HepG2 (cell line): ENCODE data around the gene RNPEPL1. TPM values are rescaled to one million over a fixed set of nuclear protein-coding genes. Genes with fewer than 3 reads are reported as not detected.
A peak's percentile ranks its signal among the peaks of the same experiment; 100 is the strongest.

Experiments used
- ADNP ChIP-seq: sonication (generic); formaldehyde crosslinking; IDR thresholded peaks from 2 replicates; pipeline ENCODE4 v1.4.0; 2020; ENCODE audit warnings: missing genetic modification reagents
- ARHGAP35 ChIP-seq: sonication (generic); formaldehyde crosslinking; IDR thresholded peaks from 2 replicates; pipeline ENCODE4 v1.9.0; 2022; ENCODE audit warnings: mild to moderate bottlenecking, inconsistent platforms, moderate library complexity, missing genetic modification reagents, borderline replicate concordance
- ATAD3A ChIP-seq: sonication (generic); formaldehyde crosslinking; IDR thresholded peaks from 2 replicates; pipeline ENCODE4 v1.4.0; 2020; ENCODE audit warnings: missing genetic modification reagents
- ELF3 ChIP-seq: IDR thresholded peaks from 2 replicates; pipeline ENCODE4 v1.6.1; 2016; ENCODE audit warnings: missing genetic modification reagents, missing compliant biosample characterization
- EZH2 ChIP-seq: conservative IDR thresholded peaks from 2 replicates; pipeline ENCODE4 v1.6.1; 2012; ENCODE audit warnings: mild to moderate bottlenecking, low read depth, low read length, moderate library complexity
- GPN1 ChIP-seq: sonication (generic); formaldehyde crosslinking; IDR thresholded peaks from 2 replicates; pipeline ENCODE4 v1.5.1; 2020; ENCODE audit warnings: missing genetic modification reagents, borderline replicate concordance
- HDAC2 ChIP-seq: sonication (generic); formaldehyde crosslinking; IDR thresholded peaks from 2 replicates; pipeline ENCODE4 v1.4.0; 2020; ENCODE audit warnings: missing genetic modification reagents
- HNRNPUL1 ChIP-seq: fragments of 200-400 bp; formaldehyde crosslinking; IDR thresholded peaks from 2 replicates; pipeline ENCODE4 v1.6.1; 2017; ENCODE audit warnings: low read depth, mild to moderate bottlenecking, low read length, moderate library complexity
- KDM5A ChIP-seq: fragments of 200-600 bp; sonication (generic); IDR thresholded peaks from 2 replicates; pipeline ENCODE4 v1.7.0; 2018; ENCODE audit warnings: antibody characterized with exemption, mild to moderate bottlenecking, low read length, borderline replicate concordance
- NFYC ChIP-seq: IDR thresholded peaks from 2 replicates; pipeline ENCODE4 v1.6.1; 2016; ENCODE audit warnings: missing genetic modification reagents, missing compliant biosample characterization
- RFXAP ChIP-seq: sonication (generic); formaldehyde crosslinking; IDR thresholded peaks from 2 replicates; pipeline ENCODE4 v1.4.0; 2020; ENCODE audit warnings: missing genetic modification reagents, borderline replicate concordance
- SETDB1 ChIP-seq: sonication (generic); formaldehyde crosslinking; IDR thresholded peaks from 2 replicates; pipeline ENCODE4 v1.5.1; 2020; ENCODE audit warnings: missing genetic modification reagents, mild to moderate bottlenecking, borderline replicate concordance
- SKI ChIP-seq: fragments of 450-650 bp; IDR thresholded peaks from one replicate; pipeline ENCODE4 v1.6.1; 2018; ENCODE audit warnings: mild to moderate bottlenecking; ENCODE audit not compliant: partially characterized antibody
- SOX13 ChIP-seq, 3 experiments: fragments of 450-650 bp in 1 of 3; sonication (generic) in 1 of 3; formaldehyde crosslinking in 1 of 3; IDR thresholded peaks in 2 of 3; conservative IDR thresholded peaks in 1 of 3; 2 replicates each; pipeline versions ENCODE4 v1.5.0 to v1.6.1; 2016 to 2020; ENCODE audit warnings: antibody characterized with exemption in 1 of 3, mild to moderate bottlenecking in 1 of 3, missing compliant biosample characterization in 1 of 3, missing genetic modification reagents in 1 of 3, moderate library complexity in 1 of 3
- TCF12 ChIP-seq, 2 experiments: fragments of 450-650 bp in 1 of 2; sonication (generic) in 1 of 2; formaldehyde crosslinking in 1 of 2; IDR thresholded peaks; 2 replicates each; pipeline versions ENCODE4 v1.6.1 to v1.8.0; 2017 to 2022; ENCODE audit warnings: antibody characterized with exemption in 1 of 2, mild to moderate bottlenecking in 1 of 2, missing genetic modification reagents in 1 of 2, moderate library complexity in 1 of 2
- YEATS2 ChIP-seq: sonication (generic); formaldehyde crosslinking; IDR thresholded peaks from 2 replicates; pipeline ENCODE4 v1.4.0; 2020; ENCODE audit warnings: missing genetic modification reagents, borderline replicate concordance
- ZFAT ChIP-seq: sonication (generic); formaldehyde crosslinking; conservative IDR thresholded peaks from 2 replicates; pipeline ENCODE4 v1.8.1; 2023; ENCODE audit warnings: missing genetic modification reagents, inconsistent platforms
- ZFP90 ChIP-seq: sonication (generic); formaldehyde crosslinking; IDR thresholded peaks from 2 replicates; pipeline ENCODE4 v1.8.0; 2022; ENCODE audit warnings: missing genetic modification reagents, mild to moderate bottlenecking, inconsistent platforms, borderline replicate concordance
- ZNF564 ChIP-seq: sonication (generic); formaldehyde crosslinking; IDR thresholded peaks from 2 replicates; pipeline ENCODE4 v1.8.1; 2023; ENCODE audit warnings: mild to moderate bottlenecking, missing genetic modification reagents
- ZNF790 ChIP-seq: sonication (generic); formaldehyde crosslinking; IDR thresholded peaks from 2 replicates; pipeline ENCODE4 v1.8.0; 2022; ENCODE audit warnings: missing genetic modification reagents, mild to moderate bottlenecking, borderline replicate concordance
- ZSCAN25 ChIP-seq: sonication (generic); formaldehyde crosslinking; IDR thresholded peaks from 2 replicates; pipeline ENCODE4 v1.8.0; 2022; ENCODE audit warnings: mild to moderate bottlenecking, missing genetic modification reagents
- ZSCAN30 ChIP-seq: sonication (generic); formaldehyde crosslinking; IDR thresholded peaks from 2 replicates; pipeline ENCODE4 v1.5.0; 2020; ENCODE audit warnings: mild to moderate bottlenecking, missing genetic modification reagents
- polyA plus RNA-seq, 8 experiments: library from polyadenylated mRNA; depleted of rRNA in 3 of 8; stranded (reverse) in 7 of 8; unstranded in 1 of 8; fragments of >200 nt; fragmentation: Illumina TruSeq in 4 of 8; extraction: Trizol in 4 of 8; gene quantifications; 2 replicates each; pipeline versions ENCODE4 v1.2.1 to v1.2.3, GENCODE V29; 2011 to 2016; ENCODE audit warnings: low read depth in 4 of 8, missing spikeins in 1 of 8, mixed read lengths in 1 of 8; ENCODE audit not compliant: insufficient read depth in 1 of 8
- total RNA-seq, 5 experiments: library from RNA; depleted of rRNA; stranded (reverse); fragments of >200 nt; fragmentation: Illumina TruSeq; extraction: Trizol; gene quantifications; 2 replicates each; pipeline ENCODE4 v1.2.3, GENCODE V29; 2016; ENCODE audit warnings: low read depth in 1 of 5
- TF ChIP-seq, protein P1 (sequence below): sonication (generic); formaldehyde crosslinking; IDR thresholded peaks from 2 replicates; pipeline ENCODE4 v1.8.0; 2022; ENCODE audit warnings: missing genetic modification reagents, low read depth, mild to moderate bottlenecking, borderline replicate concordance
- TF ChIP-seq, protein P2 (sequence below): sonication (generic); formaldehyde crosslinking; IDR thresholded peaks from 2 replicates; pipeline ENCODE4 v1.4.0; 2020; ENCODE audit warnings: missing genetic modification reagents, mild to moderate bottlenecking, borderline replicate concordance
- TF ChIP-seq, protein P3 (sequence below): sonication (generic); formaldehyde crosslinking; IDR thresholded peaks from 2 replicates; pipeline ENCODE4 v1.8.1; 2023; ENCODE audit warnings: mild to moderate bottlenecking, moderate library complexity, missing genetic modification reagents

RNPEPL1 gene
- total and polyA plus RNA-seq, 2 of the 13 experiments (the other 11 are each of a cell fraction or from before 2014, with no cell fraction given) = 13.0 to 18.0 TPM

DNA sequence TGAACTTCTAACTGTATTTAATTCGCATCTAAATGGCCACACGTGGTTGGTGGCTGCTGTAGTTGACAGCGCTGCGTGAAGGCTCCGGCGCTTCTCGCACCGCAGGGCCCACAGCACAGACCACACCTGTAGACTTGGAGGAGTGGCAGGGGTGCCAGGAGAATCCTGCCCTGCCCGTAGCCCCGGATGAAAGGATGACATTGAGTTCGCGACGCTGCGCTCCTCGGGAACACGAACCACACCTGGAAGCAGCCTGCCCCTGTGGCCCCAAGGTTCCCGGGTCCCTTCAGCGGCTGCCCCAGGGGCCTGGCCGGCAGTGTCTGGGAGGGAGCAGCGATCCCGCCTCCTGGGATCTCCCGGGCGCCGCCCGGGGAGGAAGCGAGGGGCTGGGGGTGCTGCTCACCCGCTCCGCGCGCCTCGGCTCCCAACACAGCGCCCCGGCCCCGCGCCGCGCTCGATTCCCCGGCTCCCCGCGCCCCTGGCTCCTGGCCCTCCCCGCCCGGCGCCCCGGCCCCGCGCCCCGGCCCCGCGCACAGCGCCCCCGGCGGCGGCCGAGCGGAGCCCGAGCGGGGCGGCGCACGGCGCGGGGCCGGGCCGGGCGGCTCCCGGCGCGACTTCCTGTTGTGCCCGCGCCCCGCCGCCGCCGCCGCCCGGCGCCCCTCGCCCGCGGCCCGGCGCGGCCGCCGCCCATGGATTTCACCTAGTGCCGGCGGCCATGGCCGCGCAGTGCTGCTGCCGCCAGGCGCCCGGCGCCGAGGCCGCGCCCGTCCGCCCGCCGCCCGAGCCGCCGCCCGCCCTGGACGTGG lies at the start of gene RNPEPL1 (continued):
- TF ChIP-seq, protein P1, sequence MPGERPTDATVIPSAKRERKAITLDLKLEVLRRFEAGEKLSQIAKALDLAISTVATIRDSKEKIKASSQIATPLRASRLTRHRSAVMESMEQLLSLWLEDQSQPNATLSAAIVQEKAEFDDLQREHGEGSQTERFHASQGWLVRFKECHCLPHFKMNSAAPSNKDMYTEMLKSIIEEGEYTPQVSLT (CRISPR knock-in tag) = no peak
- TF ChIP-seq, protein P2, sequence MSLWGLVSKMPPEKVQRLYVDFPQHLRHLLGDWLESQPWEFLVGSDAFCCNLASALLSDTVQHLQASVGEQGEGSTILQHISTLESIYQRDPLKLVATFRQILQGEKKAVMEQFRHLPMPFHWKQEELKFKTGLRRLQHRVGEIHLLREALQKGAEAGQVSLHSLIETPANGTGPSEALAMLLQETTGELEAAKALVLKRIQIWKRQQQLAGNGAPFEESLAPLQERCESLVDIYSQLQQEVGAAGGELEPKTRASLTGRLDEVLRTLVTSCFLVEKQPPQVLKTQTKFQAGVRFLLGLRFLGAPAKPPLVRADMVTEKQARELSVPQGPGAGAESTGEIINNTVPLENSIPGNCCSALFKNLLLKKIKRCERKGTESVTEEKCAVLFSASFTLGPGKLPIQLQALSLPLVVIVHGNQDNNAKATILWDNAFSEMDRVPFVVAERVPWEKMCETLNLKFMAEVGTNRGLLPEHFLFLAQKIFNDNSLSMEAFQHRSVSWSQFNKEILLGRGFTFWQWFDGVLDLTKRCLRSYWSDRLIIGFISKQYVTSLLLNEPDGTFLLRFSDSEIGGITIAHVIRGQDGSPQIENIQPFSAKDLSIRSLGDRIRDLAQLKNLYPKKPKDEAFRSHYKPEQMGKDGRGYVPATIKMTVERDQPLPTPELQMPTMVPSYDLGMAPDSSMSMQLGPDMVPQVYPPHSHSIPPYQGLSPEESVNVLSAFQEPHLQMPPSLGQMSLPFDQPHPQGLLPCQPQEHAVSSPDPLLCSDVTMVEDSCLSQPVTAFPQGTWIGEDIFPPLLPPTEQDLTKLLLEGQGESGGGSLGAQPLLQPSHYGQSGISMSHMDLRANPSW = peak; percentile 25; the same call in 1 of the 2 replicates
- TF ChIP-seq ZNF564 (CRISPR knock-in tag) = peak; percentile 53; the same call in 1 of the 2 replicates
- no peak for TF ChIP-seq ELF3
- no peak for TF ChIP-seq TCF12 (IDR thresholded peaks at IDR 0.05)
- 0 out of 2 replicates have a peak, but pooled peaks have one; percentile 4 for TF ChIP-seq TCF12 (CRISPR knock-in tag; IDR thresholded peaks at IDR 0.05)
- TF ChIP-seq ATAD3A = peak; percentile 7; the same call in 1 of the 2 replicates
- TF ChIP-seq GPN1 (CRISPR knock-in tag) = no peak
- no peak for TF ChIP-seq ZFAT (CRISPR knock-in tag)
- TF ChIP-seq ADNP (CRISPR knock-in tag) = no peak
- no peak for TF ChIP-seq SETDB1
- TF ChIP-seq RFXAP (CRISPR knock-in tag) = no peak
- no peak for TF ChIP-seq YEATS2 (CRISPR knock-in tag)
- no peak for TF ChIP-seq NFYC
- TF ChIP-seq ZFP90 (CRISPR knock-in tag) = 0 out of 2 replicates have a peak, but pooled peaks have one; percentile 14
- no peak for TF ChIP-seq HDAC2 (CRISPR knock-in tag)
- TF ChIP-seq ARHGAP35 (CRISPR knock-in tag) = 0 out of 2 replicates have a peak, but pooled peaks have one; percentile 37
- no peak for TF ChIP-seq HNRNPUL1
- no peak for TF ChIP-seq EZH2
- TF ChIP-seq SKI = no peak
- 0 out of 2 replicates have a peak, but pooled peaks have one; percentile 15 for TF ChIP-seq ZSCAN25 (CRISPR knock-in tag)
- TF ChIP-seq KDM5A = no peak
- TF ChIP-seq SOX13 (IDR thresholded peaks at IDR 0.05) = no peak
- TF ChIP-seq SOX13 (CRISPR knock-in tag; conservative IDR thresholded peaks at IDR 0.05 in 1 of 2, IDR thresholded peaks at IDR 0.05 in 1 of 2) = no peak
- no peak for TF ChIP-seq ZNF790
- TF ChIP-seq, protein P3, sequence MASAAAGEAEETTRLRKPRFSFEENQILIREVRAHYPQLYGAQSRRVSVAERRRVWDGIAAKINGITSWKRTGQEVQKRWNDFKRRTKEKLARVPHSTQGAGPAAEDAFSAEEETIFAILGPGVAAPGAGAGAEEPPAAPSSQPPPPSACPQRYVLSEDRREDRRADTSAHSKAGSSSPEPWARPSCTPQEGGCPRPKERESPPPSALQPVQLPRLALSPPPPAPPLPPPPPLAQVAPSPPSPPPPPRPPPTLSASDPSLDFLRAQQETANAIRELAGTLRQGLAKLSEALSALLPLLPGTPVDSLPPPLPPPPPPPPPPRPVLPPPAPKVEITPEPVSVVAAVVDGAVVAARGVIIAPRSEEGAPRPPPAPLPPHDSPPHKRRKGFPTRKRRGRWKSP (CRISPR knock-in tag) = peak; percentile 36; the same call in 1 of the 2 replicates
- TF ChIP-seq ZSCAN30 (CRISPR knock-in tag) = no peak
